Panc1 (cell line): ENCODE data around the gene CACNG3. TPM values are rescaled to one million over a fixed set of nuclear protein-coding genes. Genes with fewer than 3 reads are reported as not detected.
"Not testable (repeated sequence)": the region's sequence is repeated elsewhere in the genome, so short reads cannot be mapped to it uniquely, and the experiment has no call there.

Experiments used
- ATAC-seq: fragments of 200-7000 bp; cut with Tn5 transposase; 2 replicates; pipeline ENCODE4 v1.9.1; 2020; ENCODE audit warnings: mild to moderate bottlenecking, moderate library complexity
- BruUV-seq: library from RNA; stranded (reverse); fragments of 400-500 nt; replicated peaks from 2 replicates; lab custom pipeline; 2021; lab: Mats Ljungman, UMichigan
- CTCF ChIA-PET: fragments of 300-600 bp; sonication (Branson Sonifier 250); formaldehyde crosslinking; loops from one replicate; lab custom pipeline; 2022; ENCODE audit warnings: antibody characterized with exemption; lab: Charles Lee
- POLR2A ChIA-PET: fragments of 300-600 bp; sonication (Branson Sonifier 250); formaldehyde crosslinking; loops from one replicate; lab custom pipeline; 2022; ENCODE audit warnings: antibody characterized with exemption; lab: Charles Lee
- DNase-seq: peaks from one replicate; pipeline ENCODE4 v3.0.0-alpha.2; 2010; ENCODE audit warnings: low read depth, low spot score
- H3K27ac ChIP-seq: 2 replicates; pipeline ENCODE4 v1.5.1; 2011; ENCODE audit warnings: mild to moderate bottlenecking, low read length, inconsistent platforms
- H3K27me3 ChIP-seq: fragments of 200-500 bp; sonication (Bioruptor generic); 2 replicates; pipeline ENCODE4 v1.6.0; 2014; ENCODE audit warnings: low read length, inconsistent platforms; ENCODE audit not compliant: control insufficient read depth, insufficient read depth
- H3K36me3 ChIP-seq: fragments of 200-500 bp; sonication (Bioruptor generic); 2 replicates; pipeline ENCODE4 v1.5.1; 2014; ENCODE audit warnings: inconsistent platforms, mild to moderate bottlenecking, low read length, moderate library complexity; ENCODE audit not compliant: control insufficient read depth, insufficient read depth
- H3K4me1 ChIP-seq: 2 replicates; pipeline ENCODE4 v1.5.1; 2011; ENCODE audit warnings: inconsistent platforms, mild to moderate bottlenecking, low read length, moderate library complexity; ENCODE audit not compliant: control insufficient read depth, insufficient read depth
- H3K4me3 ChIP-seq, 2 experiments: 2 replicates each; pipeline ENCODE4 v1.5.1; 2011 to 2012; ENCODE audit warnings: low read depth in 2 of 2, low read length in 2 of 2, mild to moderate bottlenecking in 2 of 2, inconsistent platforms in 1 of 2, moderate library complexity in 1 of 2
- H3K9me3 ChIP-seq: fragments of 200-500 bp; sonication (Bioruptor generic); 2 replicates; pipeline ENCODE4 v1.5.1; 2014; ENCODE audit warnings: low read depth, mild to moderate bottlenecking, inconsistent platforms, low read length, moderate library complexity; ENCODE audit not compliant: control insufficient read depth, insufficient read depth
- CTCF ChIP-seq: fragments of 450-650 bp; IDR thresholded peaks from 2 replicates; pipeline ENCODE4 v1.5.1; 2017; ENCODE audit warnings: mild to moderate bottlenecking
- POLR2AphosphoS5 ChIP-seq: IDR thresholded peaks from 2 replicates; pipeline ENCODE4 v1.6.1; 2012; ENCODE audit warnings: mild to moderate bottlenecking, low read depth, low read length, moderate library complexity
- SIN3A ChIP-seq: IDR thresholded peaks from 2 replicates; pipeline ENCODE4 v1.6.1; 2012; ENCODE audit warnings: low read depth, mild to moderate bottlenecking, low read length, moderate library complexity, borderline replicate concordance; ENCODE audit not compliant: insufficient read depth
- TCF7L2 ChIP-seq: IDR thresholded peaks from 2 replicates; pipeline ENCODE4 v1.6.1; 2011; ENCODE audit warnings: mild to moderate bottlenecking, low read depth, low read length, inconsistent platforms
- in situ Hi-C: cut with HindIII; loops from 2 replicates; pipeline ENCODE4 v1.10.0; 2016; ENCODE audit warnings: low sequenced_read_pairs, low pct_unique_long_range_greater_than_20kb
- intact Hi-C: fragments of 100-400 bp; cut with micrococcal nuclease; formaldehyde crosslinking; loops from one replicate; pipeline ENCODE4 v1.10.0; 2022; ENCODE audit not compliant: unreplicated experiment
- total RNA-seq: library from RNA; stranded (reverse); gene quantifications from one replicate; pipeline ENCODE4 v1.2.1, GENCODE V29; 2021; ENCODE audit not compliant: unreplicated experiment
- TF ChIP-seq, protein P1 (sequence below), 2 experiments: IDR thresholded peaks; 2 replicates each; pipeline ENCODE4 v1.6.1; 2011 to 2012; ENCODE audit warnings: low read depth in 2 of 2, control low read depth in 1 of 2, low read length in 1 of 2, mild to moderate bottlenecking in 1 of 2, moderate library complexity in 1 of 2; ENCODE audit not compliant: insufficient read depth in 1 of 2

Gene CACNG3
- total RNA-seq, 1 experiment from 2014 or later = not detected

DNA sequence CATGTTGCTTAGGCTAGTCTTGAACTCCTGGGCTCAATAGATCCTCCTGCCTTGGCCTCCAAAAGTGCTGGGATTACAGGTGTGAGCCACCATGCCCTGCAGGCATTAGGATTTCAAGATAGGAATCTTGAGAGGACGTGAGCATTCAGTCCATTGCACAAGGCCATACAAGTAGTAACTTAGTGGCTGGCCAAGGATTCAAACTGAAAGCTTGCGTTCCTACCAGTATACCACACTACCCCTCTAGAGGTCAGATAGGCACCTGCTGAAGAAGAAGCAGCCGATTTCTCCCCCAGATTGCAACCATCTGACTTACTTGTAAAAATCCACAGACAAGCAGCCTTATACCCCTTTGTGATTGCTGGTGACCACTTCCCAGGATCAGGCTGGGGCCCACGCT, 80.9 kb downstream of the CACNG3 start:
- DNase-seq (no peak), ATAC-seq (no peak)
- in situ Hi-C loops = no loop called here
- Histone ChIP-seq H3K36me3 (no peaks in the 10 kb centered on the region), H3K9me3 (no peaks in the 10 kb centered on the region), H3K27ac (no peak overlapping the region), H3K4me3 (no peak overlapping the region), H3K27me3 (no peaks in the 10 kb centered on the region), H3K4me1 (no peaks in the 10 kb centered on the region)
- CTCF ChIA-PET = interaction anchor here (0.7 kb wide), 1 partner anchor 267 kb away, joined by 3 read pairs; no protein-coding TSS in a partner anchor
- POLR2A ChIA-PET = no interaction called here
- intact Hi-C loops = no loop called here
- TF ChIP-seq CTCF (no peak), SIN3A (no peak), POLR2AphosphoS5 (no peak), TCF7L2 (no peak)
- TF ChIP-seq, protein P1, sequence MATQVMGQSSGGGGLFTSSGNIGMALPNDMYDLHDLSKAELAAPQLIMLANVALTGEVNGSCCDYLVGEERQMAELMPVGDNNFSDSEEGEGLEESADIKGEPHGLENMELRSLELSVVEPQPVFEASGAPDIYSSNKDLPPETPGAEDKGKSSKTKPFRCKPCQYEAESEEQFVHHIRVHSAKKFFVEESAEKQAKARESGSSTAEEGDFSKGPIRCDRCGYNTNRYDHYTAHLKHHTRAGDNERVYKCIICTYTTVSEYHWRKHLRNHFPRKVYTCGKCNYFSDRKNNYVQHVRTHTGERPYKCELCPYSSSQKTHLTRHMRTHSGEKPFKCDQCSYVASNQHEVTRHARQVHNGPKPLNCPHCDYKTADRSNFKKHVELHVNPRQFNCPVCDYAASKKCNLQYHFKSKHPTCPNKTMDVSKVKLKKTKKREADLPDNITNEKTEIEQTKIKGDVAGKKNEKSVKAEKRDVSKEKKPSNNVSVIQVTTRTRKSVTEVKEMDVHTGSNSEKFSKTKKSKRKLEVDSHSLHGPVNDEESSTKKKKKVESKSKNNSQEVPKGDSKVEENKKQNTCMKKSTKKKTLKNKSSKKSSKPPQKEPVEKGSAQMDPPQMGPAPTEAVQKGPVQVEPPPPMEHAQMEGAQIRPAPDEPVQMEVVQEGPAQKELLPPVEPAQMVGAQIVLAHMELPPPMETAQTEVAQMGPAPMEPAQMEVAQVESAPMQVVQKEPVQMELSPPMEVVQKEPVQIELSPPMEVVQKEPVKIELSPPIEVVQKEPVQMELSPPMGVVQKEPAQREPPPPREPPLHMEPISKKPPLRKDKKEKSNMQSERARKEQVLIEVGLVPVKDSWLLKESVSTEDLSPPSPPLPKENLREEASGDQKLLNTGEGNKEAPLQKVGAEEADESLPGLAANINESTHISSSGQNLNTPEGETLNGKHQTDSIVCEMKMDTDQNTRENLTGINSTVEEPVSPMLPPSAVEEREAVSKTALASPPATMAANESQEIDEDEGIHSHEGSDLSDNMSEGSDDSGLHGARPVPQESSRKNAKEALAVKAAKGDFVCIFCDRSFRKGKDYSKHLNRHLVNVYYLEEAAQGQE (IDR thresholded peaks at IDR 0.05; ENCODE audit: insufficient read depth in 1 of 2, low read depth in 2 of 2, low read length in 1 of 2) = no peak
- BruUV-seq = no TSS peak

- BruUV-seq, POLR2A ChIA-PET, ATAC-seq: not testable (repeated sequence)
Measured at GRCh38 chr16:24343829-24344228, 87.7 kb downstream of the CACNG3 start.

DNA sequence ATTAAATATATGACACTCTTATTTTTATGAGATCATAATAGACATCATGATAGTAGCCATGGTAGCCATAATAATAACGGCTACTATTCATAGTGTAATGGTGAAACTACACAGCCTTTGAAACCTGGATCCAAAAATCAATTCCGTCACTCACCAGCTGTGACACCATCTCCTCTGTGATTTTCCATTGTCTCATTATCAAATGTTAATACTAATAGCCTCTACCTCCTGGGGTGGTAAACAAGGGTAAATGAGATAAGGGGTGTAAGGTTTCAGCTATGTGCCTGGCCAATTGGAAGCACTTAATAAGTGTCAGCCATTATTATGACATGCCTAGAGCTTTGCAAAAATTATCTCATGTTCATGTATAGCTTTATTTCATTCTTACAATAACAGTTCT, 88.6 kb downstream of the CACNG3 start:
- Histone ChIP-seq H3K36me3 (no peaks in the 10 kb centered on the region), H3K4me1 (no peaks in the 10 kb centered on the region), H3K9me3 (no peaks in the 10 kb centered on the region), H3K27me3 (peaks cover 2% of the 10 kb centered on the region; the same call in 1 of the 2 replicates), H3K27ac (no peak overlapping the region), H3K4me3 (no peak overlapping the region)
- CTCF ChIA-PET = no interaction called here
- TF ChIP-seq TCF7L2 (no peak), POLR2AphosphoS5 (no peak), CTCF (no peak), SIN3A (no peak)
- TF ChIP-seq, protein P1 (IDR thresholded peaks at IDR 0.05; ENCODE audit: insufficient read depth in 1 of 2, low read depth in 2 of 2, low read length in 1 of 2) = no peak
- ATAC-seq (no peak), DNase-seq (no peak)
- intact Hi-C loops (no loop called here), in situ Hi-C loops (no loop called here)
- BruUV-seq = no TSS peak
- POLR2A ChIA-PET = interaction anchor here (0.5 kb wide), 1 partner anchor 414 kb away, joined by 3 read pairs; no protein-coding TSS in a partner anchor

More at GRCh38 chr16:24343829-24344228, 87.7 kb downstream of the CACNG3 start:
- H3K9me3 ChIP-seq, H3K27ac ChIP-seq, H3K4me3 ChIP-seq, DNase-seq, H3K27me3 ChIP-seq, in situ Hi-C loops, H3K4me1 ChIP-seq, H3K36me3 ChIP-seq, intact Hi-C loops, CTCF ChIA-PET: not testable (repeated sequence)
